ENCODE data around the gene AOAH. TPM values are rescaled to one million over a fixed set of nuclear protein-coding genes. Genes with fewer than 3 reads are reported as not detected.

AOAH gene
- total RNA-seq, 1 experiment from 2014 or later: not detected

DNA sequence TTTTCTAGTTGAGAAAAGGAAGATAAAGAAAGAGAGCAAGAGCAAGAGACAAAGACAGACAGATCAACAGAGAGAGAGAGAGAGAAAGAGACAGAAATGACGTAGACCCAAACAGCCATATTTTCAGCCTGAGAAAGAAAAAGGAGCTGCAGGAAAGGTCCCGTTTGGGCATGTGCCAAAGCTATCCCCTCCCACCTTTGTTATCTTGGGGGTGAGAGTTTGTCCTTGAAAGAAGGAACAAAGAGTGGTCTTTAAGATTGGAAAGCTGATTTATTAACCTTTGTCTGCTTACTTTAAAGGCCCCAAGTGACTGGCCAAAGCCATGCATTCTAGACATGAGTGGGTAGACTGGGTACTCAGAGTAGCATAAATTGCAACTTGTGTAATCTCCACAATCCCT is 98.2 kb downstream of the AOAH start:
- H3K9me3 ChIP-seq (ENCODE audit: low read depth, low read length, poor library complexity, severe bottlenecking): no peaks in the 10 kb centered on the region
- peaks cover 21% of the 10 kb centered on the region for H3K27me3 ChIP-seq (replicated peaks; ENCODE audit: insufficient read depth, low read depth, low read length, poor library complexity)
- no peaks in the 10 kb centered on the region for H3K36me3 ChIP-seq (ENCODE audit: insufficient read depth, low read length, poor library complexity, severe bottlenecking)
- H3K27ac ChIP-seq (ENCODE audit: low read depth, low read length, poor library complexity, severe bottlenecking): no peak overlapping the region
- intact Hi-C loops (cut with micrococcal nuclease; ENCODE audit: unreplicated experiment): no loop called here
- no peak overlapping the region for H3K4me3 ChIP-seq (ENCODE audit: low read depth, low read length, poor library complexity, severe bottlenecking)
- BruUV-seq (replicated peaks): no TSS peak
- ChIA-PET POLR2A (ENCODE audit: low non-redundant PET) (no interaction called here), CTCF (no interaction called here)
- DNase-seq (ENCODE audit: low spot score): no peak
- no peak for TF ChIP-seq EZH2 (IDR thresholded peaks at IDR 0.05; ENCODE audit: borderline replicate concordance, low read depth, low read length, poor library complexity, severe bottlenecking)
- TF ChIP-seq CTCF (conservative IDR thresholded peaks at IDR 0.05; ENCODE audit: low read depth, low read length): no peak
- no peaks in the 10 kb centered on the region for H3K4me1 ChIP-seq (ENCODE audit: insufficient read depth, low read length, poor library complexity, severe bottlenecking)

DNA sequence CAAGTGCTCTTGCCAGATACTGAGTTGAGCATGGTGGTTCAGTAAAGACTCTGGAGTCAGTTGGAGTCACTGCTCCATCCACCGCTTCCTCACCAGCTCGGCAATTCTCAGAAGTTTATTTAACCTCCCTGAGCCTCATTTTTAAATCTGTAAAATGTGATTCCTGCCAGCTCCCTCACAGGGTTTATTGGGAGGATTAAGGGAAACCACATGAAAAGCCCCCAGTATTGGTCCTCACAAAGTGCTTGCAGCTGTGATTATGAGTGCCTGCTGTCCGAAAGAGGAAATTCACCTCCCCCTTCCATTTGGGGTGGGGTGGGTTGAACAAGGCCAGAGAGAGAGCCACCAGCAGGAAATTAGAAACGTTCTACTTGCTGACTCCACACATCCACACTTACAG is 99.0 kb downstream of the AOAH start:
- H3K9me3 ChIP-seq (ENCODE audit: low read depth, low read length, poor library complexity, severe bottlenecking): no peaks in the 10 kb centered on the region
- H3K36me3 ChIP-seq (ENCODE audit: insufficient read depth, low read length, poor library complexity, severe bottlenecking): no peaks in the 10 kb centered on the region
- ChIA-PET CTCF (no interaction called here), POLR2A (ENCODE audit: low non-redundant PET) (no interaction called here)
- intact Hi-C loops (cut with micrococcal nuclease; ENCODE audit: unreplicated experiment): no loop called here
- H3K27ac ChIP-seq (ENCODE audit: low read depth, low read length, poor library complexity, severe bottlenecking): no peak overlapping the region
- no peak overlapping the region for H3K4me3 ChIP-seq (ENCODE audit: low read depth, low read length, poor library complexity, severe bottlenecking)
- H3K27me3 ChIP-seq (replicated peaks; ENCODE audit: insufficient read depth, low read depth, low read length, poor library complexity): peaks cover 21% of the 10 kb centered on the region
- DNase-seq (ENCODE audit: low spot score): no peak
- no peaks in the 10 kb centered on the region for H3K4me1 ChIP-seq (ENCODE audit: insufficient read depth, low read length, poor library complexity, severe bottlenecking)
- TF ChIP-seq CTCF (conservative IDR thresholded peaks at IDR 0.05; ENCODE audit: low read depth, low read length): no peak
- TF ChIP-seq EZH2 (IDR thresholded peaks at IDR 0.05; ENCODE audit: borderline replicate concordance, low read depth, low read length, poor library complexity, severe bottlenecking): no peak
- no TSS peak for BruUV-seq (replicated peaks)

GRCh38 chr7:36623247-36623646 is 101.0 kb downstream of the AOAH start:
- no peak overlapping the region for H3K4me3 ChIP-seq (ENCODE audit: low read depth, low read length, poor library complexity, severe bottlenecking)
- no peaks in the 10 kb centered on the region for H3K9me3 ChIP-seq (ENCODE audit: low read depth, low read length, poor library complexity, severe bottlenecking)
- no peak overlapping the region for H3K27ac ChIP-seq (ENCODE audit: low read depth, low read length, poor library complexity, severe bottlenecking)
- ChIA-PET CTCF (no interaction called here), POLR2A (ENCODE audit: low non-redundant PET) (no interaction called here)
- no peak for DNase-seq (ENCODE audit: low spot score)
- peaks cover 10% of the 10 kb centered on the region for H3K27me3 ChIP-seq (replicated peaks; ENCODE audit: insufficient read depth, low read depth, low read length, poor library complexity)
- no peaks in the 10 kb centered on the region for H3K4me1 ChIP-seq (ENCODE audit: insufficient read depth, low read length, poor library complexity, severe bottlenecking)
- BruUV-seq (replicated peaks): no TSS peak
- intact Hi-C loops (cut with micrococcal nuclease; ENCODE audit: unreplicated experiment): no loop called here
- TF ChIP-seq CTCF (conservative IDR thresholded peaks at IDR 0.05; ENCODE audit: low read depth, low read length) (no peak), EZH2 (IDR thresholded peaks at IDR 0.05; ENCODE audit: borderline replicate concordance, low read depth, low read length, poor library complexity, severe bottlenecking) (no peak)
- H3K36me3 ChIP-seq (ENCODE audit: insufficient read depth, low read length, poor library complexity, severe bottlenecking): no peaks in the 10 kb centered on the region
